ENCODE results near the gene MOB2.
A peak's percentile ranks its signal among the peaks of the same experiment; 100 is the strongest.

Gene MOB2

GRCh38 chr11:1470681-1471611 lies 15.6 kb downstream of the MOB2 start:
- no peak for DNase-seq (ENCODE audit: low read depth)

GRCh38 chr11:1469911-1470680 lies 16.5 kb downstream of the MOB2 start:
- no peak for DNase-seq (ENCODE audit: low read depth)

- no peak for DNase-seq (ENCODE audit: low read depth)
Observed at GRCh38 chr11:1469287-1469910, 17.2 kb downstream of the MOB2 start.

GRCh38 chr11:1468473-1469066 lies 18.0 kb downstream of the MOB2 start:
- DNase-seq (ENCODE audit: low read depth) = peak; percentile 45

GRCh38 chr11:1468002-1468401 lies 18.6 kb downstream of the MOB2 start:
- DNase-seq (ENCODE audit: low read depth) = no peak

GRCh38 chr11:1467270-1467669 lies 19.3 kb downstream of the MOB2 start:
- peak; percentile 23 for DNase-seq (ENCODE audit: low read depth)

GRCh38 chr11:1466784-1467183 lies 19.8 kb downstream of the MOB2 start:
- DNase-seq (ENCODE audit: low read depth) = no peak

- DNase-seq (ENCODE audit: low read depth) = no peak
Observed at GRCh38 chr11:1463056-1463455, 23.5 kb downstream of the MOB2 start.

- no peak for DNase-seq (ENCODE audit: low read depth)
Observed at GRCh38 chr11:1462698-1462975, 23.9 kb downstream of the MOB2 start.

GRCh38 chr11:1461826-1462697 lies 24.5 kb downstream of the MOB2 start:
- no peak for DNase-seq (ENCODE audit: low read depth)

GRCh38 chr11:1460986-1461825 lies 25.4 kb downstream of the MOB2 start:
- DNase-seq (ENCODE audit: low read depth) = peak; percentile 18

GRCh38 chr11:1460396-1460985 lies 26.1 kb downstream of the MOB2 start:
- peak; percentile 67 for DNase-seq (ENCODE audit: low read depth)

- no peak for DNase-seq (ENCODE audit: low read depth)
Observed at GRCh38 chr11:1459764-1460395, 26.7 kb downstream of the MOB2 start.

GRCh38 chr11:1459219-1459575 lies 27.4 kb downstream of the MOB2 start:
- no peak for DNase-seq (ENCODE audit: low read depth)

- DNase-seq (ENCODE audit: low read depth) = peak; percentile 78
Observed at GRCh38 chr11:1458340-1459218, 28.0 kb downstream of the MOB2 start.

GRCh38 chr11:1457856-1458255 lies 28.7 kb downstream of the MOB2 start:
- DNase-seq (ENCODE audit: low read depth) = no peak

GRCh38 chr11:1457326-1457680 lies 29.3 kb downstream of the MOB2 start:
- no peak for DNase-seq (ENCODE audit: low read depth)

- DNase-seq (ENCODE audit: low read depth) = no peak
Observed at GRCh38 chr11:1456596-1457325, 29.8 kb downstream of the MOB2 start.

All from amniotic epithelial cell (primary cell).